Measurements from ENCODE around the gene IRF9.
"Not testable (repeated sequence)": the region's sequence is repeated elsewhere in the genome, so short reads cannot be mapped to it uniquely, and the experiment has no call there.

IRF9 gene

DNA sequence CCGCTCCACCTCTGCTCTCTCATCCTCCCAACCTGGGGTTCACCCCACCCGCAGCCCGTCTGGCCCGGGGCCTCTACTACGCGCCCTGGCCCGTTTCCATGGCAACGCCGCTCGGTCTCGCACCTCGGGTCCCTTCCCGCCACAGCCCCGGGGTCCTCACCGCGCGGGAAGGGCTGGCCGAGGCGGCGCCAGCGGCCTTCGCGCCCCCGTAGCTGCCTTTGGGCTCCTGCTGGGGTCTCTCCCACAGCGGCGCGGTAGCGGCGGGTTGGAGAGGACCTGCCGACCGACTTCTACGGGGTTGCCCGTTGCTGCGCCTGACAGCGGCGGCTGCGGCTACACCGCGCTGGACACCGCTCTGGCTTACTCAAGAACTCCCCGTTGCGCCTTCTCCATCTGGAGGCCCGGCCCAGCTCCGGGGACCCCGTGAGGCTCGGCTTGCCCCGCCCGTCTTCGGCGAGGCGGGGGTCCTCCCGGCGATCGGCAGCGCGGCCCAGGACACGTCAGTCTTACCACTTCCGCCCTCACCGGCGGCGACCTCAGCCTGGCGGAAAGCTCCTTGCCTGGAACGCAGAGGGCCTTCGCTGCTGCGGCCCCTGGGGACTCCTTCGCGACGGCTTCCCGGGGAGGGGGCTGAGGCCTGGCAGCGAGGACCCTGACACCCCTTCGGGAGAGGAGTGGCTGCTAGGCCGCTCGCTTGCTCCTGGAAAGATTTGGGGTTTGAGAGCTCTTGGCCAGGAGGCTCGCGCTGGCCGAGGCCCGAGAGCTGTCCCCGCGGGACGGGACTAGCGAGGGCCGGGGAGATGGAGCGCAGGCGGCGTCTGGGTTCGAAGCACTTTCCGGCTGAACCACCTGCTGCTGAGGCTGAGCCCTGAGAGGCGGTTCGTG is 34.4 kb downstream of the IRF9 start, which contains the start of gene TM9SF1:
Gene TM9SF1, minus strand, starts transcription at position 256 of the 885 bp plus-strand sequence. CDS start 422 bp downstream, outside the sequence.
- peak; percentile 88 for DNase-seq (ENCODE audit: low spot score)

DNA sequence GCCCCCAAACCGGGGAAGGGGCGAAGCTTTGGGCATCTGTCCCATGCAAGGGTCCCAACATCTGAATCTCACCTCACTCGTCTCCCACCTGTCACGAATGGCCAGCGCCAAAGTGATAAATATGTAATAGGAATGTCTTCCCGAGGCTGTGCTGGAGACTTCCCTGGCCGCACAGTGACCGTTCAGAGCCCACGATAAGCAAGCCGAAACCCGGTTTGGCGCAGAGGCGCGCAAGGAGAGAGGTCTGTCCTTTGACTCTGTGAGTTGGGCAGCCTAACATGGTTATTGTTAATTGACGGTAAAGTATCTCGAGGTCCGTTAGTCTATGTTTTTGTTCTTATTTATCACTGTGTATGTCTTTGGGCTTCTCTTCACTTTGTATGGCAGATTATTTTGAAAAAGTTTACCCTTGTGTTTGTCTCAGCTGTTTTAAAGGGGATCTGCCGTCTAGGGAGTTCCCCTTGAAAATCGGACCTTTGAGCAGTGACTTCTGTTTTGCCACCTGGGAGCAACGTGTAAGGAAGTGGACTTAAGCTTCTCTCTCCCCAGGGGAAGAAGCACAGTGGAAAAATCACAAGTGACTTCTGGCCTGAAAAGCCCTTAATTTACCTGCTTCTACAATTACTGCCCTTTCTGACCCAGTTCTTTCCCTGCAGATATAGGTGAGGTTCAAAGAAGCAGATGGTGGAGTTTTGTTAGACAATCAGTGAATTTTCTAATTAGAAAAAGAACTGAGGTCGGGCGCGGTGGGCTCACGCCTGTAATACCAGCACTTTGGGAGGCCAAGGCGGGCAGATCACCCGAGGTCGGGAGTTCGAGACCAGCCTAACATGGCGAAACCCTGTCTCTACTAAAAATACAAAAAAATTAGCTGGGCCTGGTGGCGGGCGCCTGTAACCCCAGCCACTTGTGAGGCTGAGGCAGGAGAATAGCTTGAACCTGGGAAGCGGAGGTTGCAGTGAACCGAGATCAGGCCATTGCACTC is 35.3 kb downstream of the IRF9 start:
- DNase-seq (ENCODE audit: low spot score), result no peak

DNA sequence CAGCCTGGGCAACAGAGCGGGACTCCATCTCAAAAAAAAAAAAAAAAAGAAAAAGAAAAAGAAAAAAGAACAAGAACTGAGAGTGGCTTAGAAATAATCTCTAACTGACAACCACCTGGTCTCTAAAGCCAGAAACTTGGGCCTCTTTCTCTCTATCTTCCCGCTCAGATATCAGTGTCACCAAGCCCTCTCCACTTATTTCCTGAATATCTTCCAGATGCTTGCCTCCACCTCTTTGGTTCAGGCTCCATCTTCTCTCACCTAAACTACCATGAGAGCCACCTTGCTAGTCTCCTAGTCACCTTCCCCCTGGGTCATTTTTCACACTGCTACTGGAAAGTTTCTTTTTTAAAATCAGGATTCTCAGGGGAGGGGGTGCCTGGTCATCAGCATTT is 36.0 kb downstream of the IRF9 start:
- DNase-seq (ENCODE audit: low spot score), result no peak

- DNase-seq (ENCODE audit: low spot score), result no peak
Observed at GRCh38 chr14:24198814-24199524, 37.9 kb downstream of the IRF9 start.

- DNase-seq (ENCODE audit: low spot score), result not testable (repeated sequence)
Observed at GRCh38 chr14:24202538-24202937, 41.5 kb downstream of the IRF9 start.

DNA sequence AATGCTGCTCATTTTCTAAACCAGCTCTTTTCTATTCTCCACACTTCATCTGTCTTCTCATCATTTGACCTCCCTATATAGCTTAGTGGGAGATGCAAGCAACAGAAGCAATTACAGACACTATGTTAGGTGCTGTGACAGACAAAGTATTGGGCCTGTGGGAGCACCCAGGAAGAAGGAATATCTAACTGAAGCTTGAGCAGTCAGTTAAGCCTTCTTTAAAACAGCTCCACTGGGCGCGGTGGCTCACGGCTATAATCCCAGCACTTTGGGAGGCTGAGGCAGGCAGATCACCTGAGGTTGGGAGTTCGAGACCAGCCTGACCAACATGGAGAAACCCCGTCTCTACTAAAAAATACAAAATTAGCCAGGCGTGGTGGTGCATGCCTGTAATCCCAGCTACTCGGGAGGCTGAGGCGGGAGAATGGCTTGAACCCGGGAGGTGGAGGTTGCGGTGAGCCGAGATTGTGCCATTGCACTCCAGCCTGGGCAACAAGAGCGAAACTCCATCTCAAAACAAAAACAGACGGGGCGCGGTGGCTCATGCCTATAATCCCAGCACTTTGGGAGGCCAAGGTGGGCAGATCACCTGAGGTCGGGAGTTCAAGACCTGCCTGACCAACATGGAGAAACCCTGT is 42.3 kb downstream of the IRF9 start:
- DNase-seq (ENCODE audit: low spot score), result not testable (repeated sequence)

- DNase-seq (ENCODE audit: low spot score), result peak; percentile 3
Observed at GRCh38 chr14:24204163-24205146, 43.4 kb downstream of the IRF9 start.

GRCh38 chr14:24206260-24207103 is 45.4 kb downstream of the IRF9 start:
- peak; percentile 2 for DNase-seq (ENCODE audit: low spot score)

DNA sequence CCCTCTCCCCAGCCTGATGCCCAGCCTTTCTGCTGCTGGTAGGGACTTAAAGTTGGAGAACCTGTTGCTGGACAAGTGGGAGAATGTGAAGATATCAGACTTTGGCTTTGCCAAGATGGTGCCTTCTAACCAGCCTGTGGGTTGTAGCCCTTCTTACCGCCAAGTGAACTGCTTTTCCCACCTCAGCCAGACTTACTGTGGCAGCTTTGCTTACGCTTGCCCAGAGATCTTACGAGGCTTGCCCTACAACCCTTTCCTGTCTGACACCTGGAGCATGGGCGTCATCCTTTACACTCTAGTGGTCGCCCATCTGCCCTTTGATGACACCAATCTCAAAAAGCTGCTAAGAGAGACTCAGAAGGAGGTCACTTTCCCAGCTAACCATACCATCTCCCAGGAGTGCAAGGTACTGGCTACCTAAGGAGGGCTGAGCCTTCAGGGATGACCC is 46.1 kb downstream of the IRF9 start:
- DNase-seq (ENCODE audit: low spot score), result no peak

DNA sequence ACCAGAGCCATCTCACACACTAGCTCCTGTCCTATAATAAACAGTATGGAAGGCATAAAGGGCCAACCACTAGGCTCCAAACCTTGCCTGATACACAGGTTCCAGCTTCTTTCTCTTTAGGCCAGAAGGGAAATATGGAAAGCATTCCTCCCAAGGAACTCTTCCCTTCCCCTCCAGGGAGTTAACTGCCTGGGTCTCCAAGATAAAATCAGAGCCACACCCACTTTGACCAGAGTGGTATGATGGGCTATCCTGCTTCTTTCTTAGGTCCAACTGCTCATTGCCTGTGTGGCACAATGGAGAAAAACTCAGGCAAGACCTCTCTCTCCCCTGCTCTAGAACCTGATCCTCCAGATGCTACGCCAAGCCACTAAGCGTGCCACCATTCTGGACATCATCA is 46.6 kb downstream of the IRF9 start:
- DNase-seq (ENCODE audit: low spot score), result no peak

GRCh38 chr14:24211311-24211710 is 50.2 kb downstream of the IRF9 start:
- no peak for DNase-seq (ENCODE audit: low spot score)

DNA sequence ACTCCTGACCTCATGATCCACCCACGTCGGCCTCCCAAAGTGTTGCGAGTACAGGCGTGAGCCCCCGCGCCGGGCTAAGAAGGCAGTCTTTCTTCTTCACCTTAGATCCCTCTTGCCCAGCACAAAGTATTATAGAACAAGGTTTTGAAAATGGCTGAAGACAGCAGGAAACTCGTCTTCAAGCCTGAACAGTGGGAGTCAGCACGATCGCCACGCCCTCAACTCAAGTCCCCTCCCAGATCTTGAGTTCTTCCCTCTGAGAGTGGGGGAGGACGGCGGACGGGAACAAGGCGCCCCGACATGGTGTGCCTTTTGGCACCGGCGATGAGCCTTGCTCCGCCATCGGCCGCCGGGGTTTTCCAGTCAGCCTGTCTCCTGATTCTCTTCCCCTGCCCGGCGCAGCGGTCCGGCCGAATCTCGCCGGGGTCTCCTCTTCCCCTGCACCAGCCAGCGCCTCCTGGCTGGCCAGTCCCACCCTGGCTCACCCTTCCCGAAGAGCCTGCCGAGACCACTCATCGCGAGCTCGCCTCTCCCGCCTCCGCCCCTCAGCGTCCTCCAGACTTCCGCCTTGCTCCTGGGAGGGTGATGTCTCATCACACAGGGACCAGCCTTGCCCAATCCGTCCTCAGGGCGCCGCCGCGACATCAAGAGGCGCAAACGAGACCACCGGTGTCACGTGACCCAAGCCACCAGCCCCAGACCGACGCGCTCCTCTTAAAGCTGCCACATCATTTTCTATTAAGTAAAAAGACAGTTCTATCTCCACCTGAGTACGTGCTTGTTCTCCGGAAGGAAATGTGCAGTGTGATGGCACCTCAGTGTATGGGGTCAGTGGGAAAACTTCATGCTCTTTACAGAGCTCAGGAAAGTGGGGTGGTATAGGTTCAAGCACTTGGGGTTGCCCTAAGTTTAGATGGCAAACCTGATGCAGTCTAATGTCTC is 52.1 kb downstream of the IRF9 start, which contains the start of gene CHMP4A:
Gene CHMP4A, minus strand, starts transcription at position 565 of the 942 bp plus-strand sequence. Its CDS starts 49 bp downstream, at position 516.
- DNase-seq (ENCODE audit: low spot score), result peak; percentile 95

- DNase-seq (ENCODE audit: low spot score), result no peak
Observed at GRCh38 chr14:24213866-24214662, 53.0 kb downstream of the IRF9 start.

- DNase-seq (ENCODE audit: low spot score), result peak; percentile 82
Observed at GRCh38 chr14:24215495-24216344, 54.7 kb downstream of the IRF9 start, which contains the start of gene MDP1. TSS of gene MDP1 (minus strand) at chr14:24216066. CDS start at chr14:24215955, 111 bp downstream.

Data from HuH-7.5 (cell line).